HG03135 (cell line): ENCODE results near the gene AP1S3.

Experiments
- ATAC-seq: cut with Tn5 transposase; IDR thresholded peaks from one replicate; pipeline ENCODE4 v1.9.1; 2021; ENCODE audit warnings: mild to moderate bottlenecking, moderate library complexity; ENCODE audit not compliant: unreplicated experiment

Gene AP1S3

DNA sequence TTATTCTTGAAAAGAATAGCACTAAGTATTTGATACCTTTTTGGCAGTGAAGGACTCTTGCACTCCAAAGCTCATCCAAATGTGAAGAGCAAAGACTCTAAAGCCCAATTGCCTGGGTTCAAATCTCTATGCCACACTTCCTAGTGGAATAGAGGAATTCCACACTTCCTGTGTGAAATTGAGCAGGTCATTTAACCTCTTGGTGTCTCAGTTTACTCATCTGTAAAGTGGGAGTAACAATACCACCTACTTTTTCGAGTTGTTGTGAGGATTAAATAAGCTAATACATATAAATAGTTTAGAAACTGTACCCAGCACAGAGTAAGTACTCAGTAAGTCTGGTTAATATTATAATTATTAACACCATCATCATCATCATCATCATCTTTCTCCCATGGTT lies 72.6 kb downstream of the AP1S3 start:
- ATAC-seq, result no peak

DNA sequence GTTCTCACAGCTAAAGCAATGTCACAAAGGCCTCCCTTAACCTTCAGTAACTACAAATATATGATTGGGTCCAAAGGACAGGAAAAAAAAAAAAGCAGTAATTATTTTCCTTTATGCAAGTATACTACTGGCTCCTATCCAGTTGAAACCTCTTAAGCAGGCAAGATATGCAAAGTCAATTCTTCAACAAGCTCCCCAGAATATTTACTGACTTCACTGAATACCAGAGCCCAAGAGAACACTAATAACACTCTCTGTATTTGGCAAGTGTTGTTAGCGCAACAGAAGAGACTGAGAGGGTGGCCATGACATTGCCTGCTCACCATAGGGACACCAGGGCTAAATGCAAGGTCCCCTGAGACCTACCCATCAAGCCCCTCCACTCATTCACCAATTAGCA lies 74.5 kb downstream of the AP1S3 start:
- no peak for ATAC-seq

DNA sequence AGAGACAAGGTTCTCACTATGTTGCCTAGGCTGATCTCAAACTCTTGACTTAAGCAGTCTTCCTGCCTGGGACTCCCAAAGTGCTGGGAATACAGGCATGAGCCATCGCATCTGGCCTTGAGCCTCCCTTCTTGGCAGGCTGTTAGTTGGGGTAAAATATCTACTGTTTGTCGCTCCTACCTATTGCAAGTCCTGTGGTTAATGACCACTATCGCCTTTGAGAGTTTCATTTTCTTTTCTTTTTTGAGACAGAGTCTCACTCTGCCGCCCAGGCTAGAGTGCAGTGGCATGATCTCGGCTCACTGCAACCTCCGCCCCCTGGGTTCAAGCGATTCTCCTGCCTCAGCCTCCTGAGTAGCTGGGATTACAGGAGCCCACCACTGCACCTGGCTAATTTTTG lies 75.6 kb downstream of the AP1S3 start:
- ATAC-seq, result peak; percentile 76

DNA sequence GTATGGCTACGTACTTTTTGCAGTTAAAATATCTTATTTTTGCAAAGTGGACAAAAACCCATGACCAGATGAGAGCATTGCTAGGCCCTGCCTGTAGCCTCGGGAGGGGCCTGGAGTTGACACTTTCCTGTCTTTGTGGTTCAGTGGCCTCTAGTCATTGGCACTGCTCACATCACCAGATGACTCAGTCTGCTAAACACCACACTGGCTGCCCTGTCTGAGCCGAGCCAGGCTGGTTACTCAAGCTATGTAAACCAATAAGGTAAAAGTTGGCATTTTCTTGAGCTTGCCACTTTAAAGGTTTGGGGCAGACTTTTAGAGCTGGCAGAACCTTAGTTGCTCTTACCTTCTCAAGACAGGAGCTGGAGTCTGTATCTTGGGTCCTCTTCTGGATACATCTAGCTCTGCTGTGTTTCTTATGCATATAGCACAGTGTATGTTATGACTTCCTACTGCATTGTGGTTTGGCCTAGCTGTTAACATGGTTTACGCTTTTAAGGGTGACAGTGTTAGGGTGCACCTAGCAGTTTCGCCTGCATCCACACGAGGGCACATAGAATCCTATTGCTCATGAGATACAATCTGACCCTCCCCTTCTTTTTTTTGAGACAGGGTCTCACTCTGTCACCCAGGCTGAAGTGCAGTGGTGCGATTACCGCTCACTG lies 76.4 kb downstream of the AP1S3 start:
- peak; percentile 70 for ATAC-seq

DNA sequence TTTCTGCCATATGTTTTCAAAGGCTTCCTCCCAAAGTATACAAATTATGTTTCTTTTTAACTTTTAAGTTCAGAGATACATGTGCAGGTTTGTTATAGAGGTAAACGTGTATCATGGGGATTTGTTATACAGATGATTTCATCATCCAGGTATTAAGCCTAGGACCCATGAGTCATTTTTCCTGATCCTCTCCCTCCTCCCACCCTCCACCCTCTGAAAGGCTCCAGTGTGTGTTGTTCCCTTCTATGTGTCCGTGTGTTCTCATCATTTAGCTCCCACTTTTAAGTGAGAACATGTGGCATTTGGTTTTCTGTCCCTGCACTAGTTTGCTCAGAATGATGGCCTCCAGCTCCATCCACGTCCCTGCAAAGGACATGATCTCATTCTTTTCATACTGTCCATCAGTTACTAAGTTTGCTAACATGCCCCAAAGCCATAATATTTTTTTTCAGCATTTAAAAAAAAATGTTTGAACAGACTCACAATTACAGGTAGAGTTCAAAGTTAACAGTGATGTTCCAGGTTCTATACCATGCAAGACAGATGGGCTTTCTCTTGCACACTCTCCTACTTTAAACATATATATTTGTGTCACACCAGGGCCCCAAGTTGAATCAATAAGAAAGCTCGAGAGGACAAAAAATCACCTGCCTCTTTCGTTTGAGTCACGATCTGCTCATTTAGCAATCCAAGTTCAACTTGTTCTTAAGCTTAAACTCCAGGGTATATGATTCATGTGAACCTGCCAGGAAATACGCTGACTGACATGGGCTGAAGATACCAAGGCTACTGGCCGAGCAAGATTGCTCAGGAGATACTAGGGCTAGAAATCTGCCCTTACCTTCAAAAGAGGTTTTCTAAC lies 77.6 kb downstream of the AP1S3 start:
- no peak for ATAC-seq

DNA sequence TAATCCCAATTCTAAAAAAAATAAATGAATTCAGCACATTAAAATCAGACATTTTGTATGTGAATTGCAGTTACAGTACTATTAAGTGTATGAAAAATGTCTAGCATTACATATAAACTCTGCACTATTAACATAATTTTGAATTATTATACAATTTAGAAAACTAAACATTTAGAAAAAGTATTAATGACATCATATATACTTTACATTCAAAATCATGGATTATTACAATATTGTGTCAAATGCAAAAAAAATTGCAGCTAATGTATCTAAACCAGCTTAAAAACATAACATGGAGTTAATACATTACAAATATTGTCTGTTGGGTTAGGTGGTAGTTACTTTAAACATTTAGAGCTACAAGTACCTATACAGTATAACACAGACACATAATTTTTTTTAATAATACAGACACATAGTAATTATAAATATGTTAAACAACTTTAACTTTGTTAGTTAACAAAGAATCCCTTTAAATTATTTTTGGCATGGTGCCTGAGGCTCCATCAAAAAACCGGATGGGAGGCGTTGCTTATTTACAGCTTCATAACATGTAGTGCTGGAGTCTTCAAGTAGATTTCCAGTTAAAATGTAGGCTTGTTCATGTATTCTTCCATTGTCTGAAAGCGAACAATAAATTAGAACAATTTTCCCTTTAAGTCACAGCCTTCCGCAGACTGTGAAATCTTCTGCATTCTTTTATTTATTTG lies 79.1 kb downstream of the AP1S3 start:
- ATAC-seq, result no peak

DNA sequence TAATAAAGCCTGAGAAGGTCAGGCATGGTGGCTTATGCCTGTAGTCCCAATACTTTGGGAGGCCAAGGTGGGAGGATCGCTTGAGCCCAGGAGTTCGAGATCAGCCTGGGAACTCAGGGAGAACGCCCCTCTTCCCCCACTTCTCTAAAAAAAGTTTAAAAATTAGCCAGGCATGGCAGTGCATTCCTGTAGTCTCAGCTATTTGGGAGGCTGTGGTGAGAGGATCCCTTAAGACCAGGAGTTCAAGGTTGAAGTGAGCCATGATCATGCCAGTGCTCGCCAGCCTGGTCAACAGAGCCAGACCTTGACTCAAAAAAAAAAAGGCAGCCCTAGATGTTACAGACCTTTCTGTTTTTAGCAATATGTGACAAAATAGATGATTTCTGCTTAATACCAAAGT lies 83.4 kb downstream of the AP1S3 start:
- ATAC-seq, result no peak

DNA sequence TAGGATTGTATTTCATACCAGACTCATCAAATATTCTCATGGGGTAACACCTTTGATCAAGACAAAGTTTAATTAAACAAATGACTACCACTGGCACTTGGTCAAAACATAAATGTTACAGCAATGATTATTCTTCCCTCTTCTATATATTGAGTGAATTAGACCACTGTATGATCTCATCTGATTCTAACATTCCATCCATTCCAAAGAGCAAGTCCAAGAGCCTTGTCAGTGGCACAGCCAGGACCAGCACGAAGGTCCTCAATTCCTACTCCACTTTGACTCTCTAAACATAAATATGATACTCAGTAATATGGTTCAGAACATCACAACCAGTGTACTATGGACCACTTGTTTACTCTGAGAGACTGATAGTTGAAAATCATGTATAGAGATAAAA lies 86.4 kb downstream of the AP1S3 start:
- ATAC-seq, result no peak

DNA sequence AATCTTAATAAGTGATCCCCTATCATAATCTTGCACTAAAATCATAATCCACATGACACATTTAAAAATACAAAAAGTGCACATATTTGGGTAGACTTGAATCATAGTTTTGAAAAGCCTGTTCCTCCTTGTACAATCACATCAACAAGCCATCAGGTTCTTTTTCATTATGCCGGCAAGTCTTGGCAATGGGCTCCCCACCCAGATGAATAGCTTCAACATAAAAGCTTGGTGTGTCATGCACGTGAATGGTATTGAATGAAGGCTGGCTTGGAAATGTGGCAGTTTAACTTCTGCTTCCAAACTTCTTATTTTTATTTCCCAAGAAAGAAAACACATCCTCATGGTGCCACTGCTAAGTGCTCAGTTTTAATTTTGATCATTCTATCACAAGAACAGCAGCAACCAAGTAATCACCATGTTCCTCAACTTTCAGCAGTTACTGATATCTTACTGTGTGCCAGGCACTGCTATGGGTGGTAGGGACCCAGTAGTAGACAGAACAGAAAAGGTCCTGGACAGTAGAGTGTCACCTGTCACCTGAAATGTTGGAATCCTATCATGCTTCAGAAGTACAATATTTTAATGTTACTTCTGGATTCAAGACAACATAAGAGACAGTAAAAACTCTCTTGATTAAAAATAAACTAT lies 89.9 kb downstream of the AP1S3 start:
- ATAC-seq, result no peak

DNA sequence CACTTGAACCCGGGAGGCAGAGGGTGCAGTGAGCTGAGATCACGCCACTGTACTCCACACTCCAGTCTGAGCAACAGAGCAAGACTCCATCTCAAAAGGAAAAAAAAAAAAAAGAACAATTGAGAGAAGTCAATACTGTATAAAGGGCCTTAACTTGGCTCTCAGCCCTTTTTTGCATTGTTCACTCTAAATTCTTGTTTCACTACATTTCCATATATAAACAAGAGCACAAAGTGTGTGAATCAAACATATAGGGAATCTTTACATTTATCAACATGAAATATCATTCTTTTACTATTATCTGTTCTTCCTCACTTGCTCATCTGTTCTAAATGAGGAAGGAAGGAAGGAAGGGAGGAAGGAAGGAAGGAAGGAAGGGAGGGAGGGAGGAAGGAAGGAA lies 90.8 kb downstream of the AP1S3 start:
- no peak for ATAC-seq

DNA sequence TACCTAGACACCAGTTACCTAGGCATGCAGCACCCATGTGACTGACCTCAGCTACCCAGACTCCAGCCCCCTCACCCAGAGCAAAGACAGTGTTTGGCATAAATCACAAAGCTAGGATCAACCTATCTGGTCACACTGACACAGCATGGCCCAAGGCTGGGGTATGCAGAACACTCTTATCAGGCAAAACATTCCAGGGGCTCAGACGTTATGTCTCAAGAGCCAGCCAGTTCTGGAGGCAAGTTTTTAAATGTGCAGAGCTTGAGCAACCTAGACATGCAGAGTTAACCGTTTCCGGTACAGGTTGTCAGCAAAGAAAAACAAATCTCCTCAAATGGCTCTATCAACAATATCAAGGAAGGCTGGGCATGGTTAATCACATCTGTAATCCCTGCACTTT lies 92.8 kb downstream of the AP1S3 start:
- ATAC-seq, result no peak

DNA sequence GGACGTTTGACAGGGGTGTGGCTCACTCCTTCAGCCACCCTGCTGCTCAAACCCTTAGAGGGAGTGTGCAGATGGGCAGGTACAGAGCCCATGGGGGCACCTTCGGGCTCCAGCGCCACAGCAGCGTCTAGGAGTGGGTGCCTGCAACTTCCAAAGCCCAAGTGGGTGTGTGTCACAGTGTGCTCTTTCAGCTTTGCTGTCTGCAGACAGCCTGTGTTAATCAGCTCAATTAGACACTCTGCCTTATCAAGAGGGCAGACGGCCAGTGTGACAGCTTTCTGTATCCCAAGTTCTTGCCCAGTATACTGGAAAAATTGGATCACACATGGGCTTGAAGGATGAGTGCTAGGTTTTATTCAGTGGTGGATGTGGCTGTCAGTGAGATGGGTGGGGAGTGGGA lies 96.7 kb downstream of the AP1S3 start:
- no peak for ATAC-seq

DNA sequence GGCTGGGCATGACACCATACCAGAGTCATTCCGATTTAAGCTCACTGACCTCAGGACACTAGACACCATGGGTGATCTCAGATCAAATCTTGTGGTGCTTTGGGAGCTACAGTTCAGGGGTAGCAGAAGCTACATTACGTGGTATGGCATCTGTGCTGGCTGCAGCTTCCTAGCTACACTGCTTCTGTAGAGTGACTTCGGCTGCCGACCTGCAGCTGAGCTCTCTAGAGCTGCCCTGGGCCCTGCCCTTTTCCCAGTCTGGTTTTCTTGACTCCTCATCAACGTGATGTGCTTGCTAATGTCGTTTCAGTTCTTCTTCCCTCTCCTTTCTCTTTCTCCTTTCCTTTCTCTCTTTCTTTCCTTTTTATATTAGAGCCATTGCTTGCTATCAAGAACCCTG lies 100.2 kb downstream of the AP1S3 start:
- ATAC-seq, result no peak

DNA sequence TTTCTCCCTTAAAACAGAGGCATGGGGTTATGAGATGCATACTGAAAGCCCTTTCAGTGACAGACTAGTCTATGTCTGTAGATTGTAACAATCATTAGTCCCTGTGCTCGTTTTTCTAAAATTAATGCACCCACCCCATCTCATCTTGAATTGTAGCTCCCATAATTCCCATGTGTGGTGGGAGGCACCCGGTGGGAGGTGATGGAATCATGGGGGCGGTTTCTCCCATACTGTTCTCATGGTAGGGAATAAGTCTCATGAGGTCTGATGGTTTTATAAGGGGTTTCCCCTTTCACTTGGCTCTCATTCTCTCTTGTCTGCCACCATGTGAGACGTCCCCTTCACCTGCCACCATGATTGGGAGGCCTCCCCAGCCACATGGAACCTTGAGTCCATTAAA lies 100.9 kb downstream of the AP1S3 start:
- no peak for ATAC-seq

DNA sequence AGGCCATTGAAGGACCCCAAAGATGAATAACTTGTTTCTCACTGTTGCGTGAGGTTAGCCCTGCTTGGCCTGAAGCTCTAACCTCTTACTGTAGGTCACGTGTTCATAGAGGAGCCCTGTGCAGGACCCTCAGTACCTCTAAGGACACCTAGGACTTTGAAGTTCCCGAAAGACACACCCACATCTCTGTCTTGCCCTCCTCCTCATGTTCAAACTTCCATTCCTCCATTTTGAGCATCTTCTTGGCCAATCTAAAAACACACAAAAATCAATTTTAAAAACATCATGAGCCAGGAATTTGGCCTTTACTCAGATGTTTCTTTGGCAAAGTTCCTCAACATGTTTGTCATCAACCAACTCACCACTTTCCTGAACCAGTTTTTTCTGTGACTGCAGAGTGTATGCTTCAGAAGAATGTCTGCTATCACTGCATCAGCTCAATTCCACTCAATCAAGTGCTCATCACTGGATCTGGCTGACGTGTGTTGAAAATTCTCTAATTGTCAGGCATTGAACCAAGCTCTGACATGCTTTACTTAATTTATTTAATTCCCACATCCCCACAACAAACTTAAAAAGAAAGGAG lies 101.6 kb downstream of the AP1S3 start:
- ATAC-seq, result no peak

DNA sequence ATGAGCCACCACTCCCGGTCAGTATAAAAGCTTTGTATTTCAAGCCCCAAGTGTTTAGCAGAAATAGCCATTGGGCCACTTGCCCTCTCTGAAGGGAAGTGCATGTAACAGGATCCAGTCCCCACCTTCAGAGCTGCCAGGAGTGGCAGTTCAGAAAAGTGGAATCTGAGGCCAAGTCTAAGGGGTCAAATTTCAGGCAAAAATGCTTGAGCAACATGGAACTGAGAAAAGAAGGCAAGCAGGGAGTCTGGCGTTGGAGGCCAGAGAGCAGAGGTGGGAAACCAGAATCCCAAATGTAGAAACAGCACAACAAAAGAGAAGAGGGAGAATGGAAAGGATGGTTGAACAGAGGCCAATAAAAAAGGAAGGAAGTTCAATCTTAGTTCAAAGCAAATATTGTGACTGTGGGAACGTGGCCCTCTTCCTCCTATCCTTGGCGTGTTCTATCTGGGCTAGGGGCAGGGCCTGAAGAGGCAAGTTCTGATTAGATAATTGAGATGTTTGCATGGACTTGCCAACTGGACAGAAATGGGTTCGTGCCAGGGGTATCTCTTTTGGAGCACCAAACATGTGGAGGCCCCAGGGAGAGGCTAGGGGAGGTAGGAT lies 102.2 kb downstream of the AP1S3 start:
- no peak for ATAC-seq

DNA sequence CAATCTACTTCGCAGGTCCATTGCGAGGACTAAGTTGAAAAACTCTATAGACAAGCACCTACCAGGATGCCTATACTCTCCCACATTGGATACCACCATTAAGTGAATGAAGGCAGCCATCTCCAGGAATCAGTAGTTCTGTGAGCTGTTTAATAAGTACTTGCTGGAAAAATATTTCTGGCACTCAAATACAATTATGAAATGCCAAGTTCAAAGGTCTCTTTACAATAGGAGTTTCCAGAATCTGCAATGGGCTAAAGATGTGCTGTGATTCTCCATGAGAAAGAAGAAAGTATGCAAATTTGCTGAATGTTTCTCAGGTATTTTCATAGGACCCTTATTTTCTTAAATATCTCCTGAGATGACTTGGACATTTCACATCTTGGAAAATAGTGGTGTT lies 103.0 kb downstream of the AP1S3 start:
- no peak for ATAC-seq

DNA sequence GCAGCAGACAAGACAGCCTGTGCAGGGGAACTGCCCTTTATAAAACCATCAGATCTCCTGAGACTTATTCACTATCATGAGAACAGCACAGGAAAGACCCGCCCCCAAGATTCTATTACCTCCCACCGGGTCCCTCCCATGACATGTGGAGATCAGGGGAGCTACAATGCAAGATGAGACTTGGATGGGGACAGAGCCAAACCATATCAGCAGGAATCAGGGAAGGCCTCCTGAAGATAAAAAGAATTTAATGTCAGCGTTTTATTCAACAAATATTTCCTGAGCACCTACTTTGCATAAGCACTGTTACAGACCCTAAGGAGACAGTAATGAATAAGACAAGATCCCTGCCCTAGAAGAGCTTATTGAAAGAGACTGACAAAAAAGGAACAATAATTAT lies 105.0 kb downstream of the AP1S3 start:
- ATAC-seq, result no peak

DNA sequence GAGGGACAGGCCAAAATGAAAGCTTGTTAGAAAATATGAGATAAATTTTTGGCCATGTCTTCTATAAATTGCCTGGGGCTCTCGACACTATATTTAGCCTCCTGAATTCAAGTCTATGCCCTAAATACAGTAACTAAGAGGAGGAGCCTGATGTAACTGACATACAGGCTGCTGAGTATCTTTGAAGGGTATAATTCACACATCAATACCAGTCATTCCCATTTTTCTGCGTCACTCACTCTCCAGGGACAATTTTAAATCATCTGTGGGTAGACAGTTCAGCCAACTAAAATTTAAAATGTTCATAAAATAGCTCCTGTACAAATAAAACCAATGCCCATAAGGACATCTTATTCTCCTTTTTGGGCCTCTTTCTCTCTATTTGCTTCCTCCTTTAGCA lies 105.9 kb downstream of the AP1S3 start:
- ATAC-seq, result no peak

DNA sequence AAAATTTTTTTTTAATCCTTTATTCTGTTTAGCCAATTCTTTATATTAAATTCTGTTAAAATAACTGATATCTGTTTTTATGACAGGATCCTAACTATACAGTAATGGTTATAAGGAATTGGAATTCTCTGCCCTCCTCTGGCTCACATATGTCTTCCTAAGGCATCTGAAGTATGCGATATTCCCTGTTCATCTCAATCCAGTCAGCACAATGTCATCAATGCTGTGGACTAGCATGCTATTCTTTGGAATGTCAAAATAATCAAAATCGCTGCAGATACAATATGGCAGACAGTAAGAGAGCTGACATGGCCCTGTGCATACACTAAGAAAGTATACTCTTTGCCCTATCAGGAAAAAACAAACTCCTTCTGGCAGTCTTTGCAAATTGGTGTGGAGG lies 107.6 kb downstream of the AP1S3 start:
- ATAC-seq, result no peak

DNA sequence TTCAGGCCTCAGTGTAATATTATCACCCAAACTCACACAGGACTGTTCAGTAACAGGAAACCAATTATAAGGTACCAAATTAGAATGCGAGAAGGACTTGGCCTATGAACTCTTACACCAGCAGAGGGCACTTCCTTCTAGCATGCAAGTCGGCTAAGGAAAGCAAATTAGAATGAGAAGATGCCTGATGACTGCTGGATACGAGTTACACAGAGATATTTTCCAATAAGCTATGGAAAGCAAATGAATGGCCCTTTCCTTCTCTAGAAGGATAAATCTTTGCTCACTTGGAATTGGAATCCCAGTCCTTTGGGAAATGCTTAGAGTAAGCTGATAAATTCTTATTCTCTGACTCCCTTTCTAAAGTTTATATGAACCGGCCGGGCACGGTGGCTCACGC lies 109.8 kb downstream of the AP1S3 start:
- ATAC-seq, result peak; percentile 79
